GM19099 (cell line): ENCODE results near the gene SSRP1.

Experiments
- POLR2A ChIP-seq: IDR thresholded peaks from 3 replicates; pipeline ENCODE4 v1.6.1; 2011; ENCODE audit warnings: low read depth; ENCODE audit not compliant: insufficient read length; ENCODE audit errors: extremely low read depth

Gene SSRP1

DNA sequence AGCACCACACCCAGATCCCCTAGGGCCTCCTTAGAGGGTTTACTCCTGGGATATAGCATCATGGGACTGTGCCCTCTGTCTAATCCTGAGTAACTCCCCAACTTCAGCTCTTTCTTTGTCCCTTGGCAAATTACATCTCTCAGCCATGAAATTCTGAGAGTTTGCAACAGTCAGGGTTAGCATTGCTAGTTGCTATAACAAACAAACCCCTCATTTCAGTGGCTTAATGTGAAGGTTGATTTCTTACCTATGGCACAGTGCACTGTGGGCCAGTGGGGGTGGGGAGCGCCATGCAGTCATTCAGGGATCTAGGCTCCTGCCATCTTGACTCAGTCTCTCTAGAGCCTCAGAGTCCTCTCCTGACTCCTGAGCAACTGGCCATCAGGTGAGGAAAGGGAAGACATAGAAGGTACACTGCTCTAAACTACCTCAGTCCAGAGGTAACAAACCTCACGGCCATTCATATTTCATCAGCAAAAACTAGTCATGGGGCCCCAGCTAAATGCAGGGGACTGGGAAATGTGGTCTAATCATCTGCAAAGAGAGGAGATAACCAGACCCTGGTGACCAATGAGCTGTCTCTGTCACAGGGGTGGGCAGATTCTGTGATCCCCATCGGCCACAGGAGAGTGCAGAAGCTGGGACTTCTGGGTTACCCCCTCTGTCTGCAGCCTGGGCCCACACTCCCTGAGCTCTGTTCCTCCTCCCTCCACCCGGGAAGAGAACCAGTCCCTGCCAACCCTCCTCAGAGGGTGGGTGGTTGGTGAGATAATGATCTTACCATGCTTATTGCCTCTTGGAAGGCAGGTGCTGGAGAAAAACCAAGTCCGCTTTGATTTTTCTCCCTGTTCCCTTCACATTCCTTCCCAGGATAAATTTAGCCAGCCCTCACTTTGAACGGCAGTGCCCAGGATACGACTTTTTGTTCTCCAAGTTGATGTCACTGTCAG is 27.7 kb upstream of the SSRP1 start:
- no peak for TF ChIP-seq POLR2A

DNA sequence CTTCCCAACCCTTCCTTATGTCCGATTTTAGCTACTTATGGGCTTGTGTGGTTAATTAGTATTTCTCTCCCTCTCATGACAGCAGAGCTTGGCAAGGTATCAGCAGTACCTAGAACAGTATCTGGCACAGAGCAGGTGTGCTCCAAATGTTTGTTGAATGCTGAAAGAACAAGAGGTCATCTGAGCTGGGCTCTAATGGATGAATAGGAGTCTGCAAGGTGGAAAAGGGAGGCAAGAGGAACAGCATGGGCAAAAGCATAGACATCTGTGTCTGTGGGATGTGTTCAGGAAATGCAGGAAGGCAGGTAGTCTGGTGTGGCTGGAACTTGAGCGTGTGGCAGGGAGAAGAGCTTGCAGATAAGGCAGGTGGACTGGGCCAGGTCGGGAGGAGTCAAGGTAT is 26.2 kb upstream of the SSRP1 start:
- TF ChIP-seq POLR2A: no peak

GRCh38 chr11:57360991-57361390 is 25.3 kb upstream of the SSRP1 start:
- TF ChIP-seq POLR2A: no peak

GRCh38 chr11:57359896-57360690 is 24.4 kb upstream of the SSRP1 start:
- no peak for TF ChIP-seq POLR2A

DNA sequence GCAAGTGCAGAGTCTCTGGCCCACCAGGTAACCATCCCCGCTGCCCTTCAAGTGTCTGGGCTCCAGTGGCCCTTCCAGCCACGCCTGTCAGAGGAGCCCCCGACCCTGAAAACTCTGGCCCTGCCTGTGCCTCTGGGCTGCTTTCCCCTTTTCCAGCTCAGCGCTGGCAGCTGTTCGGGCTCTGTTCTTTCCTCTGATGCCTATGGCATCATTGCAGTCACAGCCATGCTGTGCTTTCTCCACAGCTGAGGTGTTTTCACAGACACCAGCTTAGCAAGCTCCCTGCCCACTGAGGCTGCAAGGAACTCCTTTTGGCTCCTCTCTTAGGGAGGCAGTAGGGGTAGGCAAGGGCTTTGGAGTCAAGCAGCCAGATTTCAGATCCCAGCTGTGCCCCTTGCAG is 23.7 kb upstream of the SSRP1 start:
- no peak for TF ChIP-seq POLR2A

DNA sequence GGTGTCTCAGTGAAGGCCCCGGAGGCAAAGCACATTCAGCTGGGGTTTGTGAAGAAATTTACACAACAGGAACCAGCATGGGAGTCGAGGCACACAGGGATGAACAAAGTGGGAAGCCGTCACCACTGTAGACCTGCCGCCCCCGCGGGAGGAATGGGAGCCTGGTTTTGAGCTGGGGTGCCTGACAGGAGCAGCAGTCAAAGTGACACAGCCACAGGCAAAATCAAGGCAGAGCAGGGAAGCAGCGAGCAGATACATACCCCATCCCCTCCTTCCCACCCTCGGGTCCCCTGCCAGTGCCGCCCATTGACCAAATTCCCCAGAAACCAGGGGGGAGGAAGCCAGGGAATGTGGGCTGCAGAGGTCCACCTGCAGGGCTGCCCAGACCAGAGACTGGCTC is 23.3 kb upstream of the SSRP1 start:
- TF ChIP-seq POLR2A: no peak

- no peak for TF ChIP-seq POLR2A
Observed at GRCh38 chr11:57358543-57358961, 22.9 kb upstream of the SSRP1 start.

DNA sequence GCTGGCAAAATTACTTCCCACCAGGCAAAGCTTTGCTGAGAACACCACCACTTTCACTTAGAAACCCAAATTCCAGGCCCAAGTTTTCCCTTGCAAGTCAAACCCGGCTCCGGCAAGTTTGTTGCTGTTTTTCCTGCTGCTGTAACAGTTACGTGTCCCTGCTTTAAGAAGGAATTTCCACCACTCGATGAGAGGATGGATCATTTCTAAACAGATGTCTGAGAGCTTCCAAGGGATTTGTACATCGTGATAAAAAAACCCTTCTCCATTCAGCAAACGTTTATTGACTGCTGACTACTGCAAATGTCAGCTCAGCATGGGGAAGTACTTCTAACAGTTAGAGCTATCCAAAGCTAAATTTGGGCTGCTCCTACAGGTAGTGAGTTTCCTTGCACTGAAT is 22.2 kb upstream of the SSRP1 start:
- no peak for TF ChIP-seq POLR2A

DNA sequence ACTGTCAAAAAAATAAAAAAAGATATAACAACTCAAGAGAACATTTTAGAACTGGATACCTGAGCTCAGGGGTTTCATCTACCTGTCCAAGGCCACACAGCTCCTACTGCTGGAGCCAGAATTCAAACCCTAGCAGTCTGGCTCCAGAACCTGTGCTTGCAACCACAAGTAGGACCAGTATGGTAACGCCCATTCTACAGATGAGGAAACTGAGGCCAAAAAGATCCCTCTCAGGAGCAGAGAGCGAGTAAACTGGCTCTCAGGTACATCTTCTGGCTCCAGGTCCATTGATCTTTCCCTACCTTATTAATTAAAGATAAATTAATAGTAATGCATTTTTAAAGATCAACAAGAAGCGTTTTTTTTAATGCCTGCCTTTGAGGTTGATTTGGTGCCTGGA is 21.6 kb upstream of the SSRP1 start:
- TF ChIP-seq POLR2A: no peak

DNA sequence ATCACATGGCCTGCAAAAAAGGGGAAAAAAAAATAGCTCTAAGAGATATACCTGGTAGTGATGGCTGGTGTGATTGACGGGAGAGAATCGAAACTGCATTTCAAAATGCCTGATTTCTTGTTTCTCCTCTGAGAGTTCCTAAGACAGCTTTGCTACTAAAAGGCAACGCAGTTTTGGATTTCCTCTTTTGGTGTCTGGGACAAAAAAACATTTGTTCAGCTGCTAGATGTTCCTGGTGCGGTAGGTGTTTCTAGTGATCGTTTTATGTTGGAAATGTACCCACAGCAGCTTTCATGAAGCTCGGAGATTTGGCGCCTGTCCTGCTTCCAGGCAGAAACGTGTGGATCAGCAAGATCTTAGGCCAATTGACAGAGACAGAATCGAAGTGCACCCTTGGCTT is 20.6 kb upstream of the SSRP1 start:
- TF ChIP-seq POLR2A: no peak

DNA sequence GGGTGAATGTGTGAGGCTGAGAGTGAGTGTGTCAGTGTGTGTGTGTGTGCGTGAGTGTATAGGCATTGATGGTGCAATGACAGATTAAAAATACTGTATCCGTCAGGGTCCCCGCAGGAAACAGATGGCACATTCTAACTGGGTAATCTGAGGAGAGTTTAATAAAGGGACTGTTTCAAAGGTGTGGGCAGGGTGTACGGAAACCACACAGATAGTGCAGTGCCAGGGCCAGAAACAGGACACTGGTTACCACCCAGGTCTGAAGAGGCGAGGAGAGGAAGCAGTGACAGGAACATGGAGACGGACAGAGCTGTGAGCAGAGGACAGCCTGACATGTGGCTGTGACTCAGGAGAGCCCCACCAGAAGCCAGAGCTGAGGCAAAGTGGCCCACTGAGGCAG is 19.0 kb upstream of the SSRP1 start:
- TF ChIP-seq POLR2A: no peak

DNA sequence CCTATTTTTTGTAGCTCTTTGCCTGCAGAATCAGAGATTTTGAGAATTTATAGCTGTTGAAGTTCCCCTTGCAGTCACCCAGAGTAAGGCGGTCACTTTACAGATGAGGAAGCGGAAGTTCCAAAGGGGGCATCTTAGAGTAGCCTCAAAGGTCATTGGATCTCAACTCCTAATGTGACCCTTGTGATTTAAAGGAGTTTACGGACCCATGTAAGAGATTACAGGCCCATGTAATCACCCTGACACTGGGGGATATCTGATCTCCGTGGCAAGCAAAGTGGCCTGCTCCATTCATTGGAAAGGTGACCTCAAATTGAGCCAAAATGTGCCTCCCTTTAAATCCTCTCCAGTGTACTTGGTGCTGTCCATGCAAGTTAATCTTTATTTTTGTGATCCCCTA is 18.2 kb upstream of the SSRP1 start:
- TF ChIP-seq POLR2A: no peak

GRCh38 chr11:57353446-57353845 is 17.8 kb upstream of the SSRP1 start:
- TF ChIP-seq POLR2A: no peak

DNA sequence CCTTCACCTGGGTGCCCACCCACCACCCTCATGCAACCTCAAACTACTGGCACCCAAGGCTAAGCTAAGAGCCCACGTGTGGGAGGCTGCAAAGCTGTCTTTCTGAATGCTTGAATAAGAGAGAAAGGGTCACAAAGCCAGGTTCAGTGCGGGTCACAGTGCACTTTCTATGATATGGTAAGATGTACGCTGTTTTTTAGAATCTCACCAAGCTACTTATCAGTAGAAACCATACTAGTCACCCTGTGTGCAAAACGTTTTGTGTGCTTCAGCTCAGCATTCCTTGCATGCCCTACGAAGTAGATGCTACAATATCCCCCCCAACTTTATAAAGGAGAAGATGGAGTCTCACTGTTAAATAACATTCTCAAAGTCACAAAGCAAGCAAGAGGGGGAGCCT is 17.3 kb upstream of the SSRP1 start:
- no peak for TF ChIP-seq POLR2A

DNA sequence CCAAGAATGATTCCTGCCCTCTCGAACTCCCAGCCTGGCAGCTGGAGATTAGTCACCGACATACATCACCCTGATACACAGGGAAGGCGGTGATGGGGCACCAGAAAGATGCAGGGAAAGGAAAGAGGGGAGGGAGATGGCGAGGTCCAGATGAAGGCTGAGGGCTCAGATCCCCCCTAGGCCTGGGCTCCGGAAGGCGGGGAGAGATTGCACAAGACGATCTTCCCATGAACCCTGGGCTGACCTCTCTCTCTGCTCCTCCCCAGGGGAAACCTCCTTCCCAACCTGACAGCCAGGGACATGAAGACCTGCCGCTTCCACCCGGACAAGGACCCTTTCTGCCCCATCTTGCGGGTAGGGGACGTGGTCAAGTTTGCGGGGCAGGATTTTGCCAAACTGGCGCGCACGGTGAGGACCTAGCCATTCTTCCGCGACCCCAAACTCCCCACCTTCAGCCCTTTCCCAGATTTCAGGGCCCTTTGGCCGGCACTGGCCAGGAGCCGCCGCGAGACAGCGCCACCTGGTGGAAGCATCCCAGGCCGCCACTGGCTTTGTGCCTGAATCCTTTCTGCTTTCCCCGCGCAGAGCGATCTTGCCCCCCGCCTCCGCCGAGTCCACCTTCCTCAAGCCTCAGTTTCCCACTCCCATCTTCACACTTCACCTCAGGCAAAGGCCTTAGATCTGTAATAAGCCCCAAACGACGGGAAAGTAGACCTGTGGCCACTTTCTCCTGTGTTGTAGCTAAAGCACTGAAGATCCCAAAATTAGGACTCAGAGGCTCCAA is 14.0 kb upstream of the SSRP1 start:
- no peak for TF ChIP-seq POLR2A
